WERI-Rb-1 (cell line): ENCODE data around the gene CHST15.

Experiments
- DNase-seq: peaks from one replicate; pipeline ENCODE4 v3.0.0-alpha.2; 2020
- H3K27ac ChIP-seq: fragments of 250-450 bp; sonication (Bioruptor Pico); 2 replicates; pipeline ENCODE4 v1.5.1; 2020; ENCODE audit warnings: mild to moderate bottlenecking, moderate library complexity
- H3K27me3 ChIP-seq: fragments of 250-450 bp; sonication (Bioruptor Pico); 2 replicates; pipeline ENCODE4 v1.5.1; 2021; ENCODE audit warnings: mild to moderate bottlenecking, low read depth, moderate library complexity; ENCODE audit not compliant: insufficient read depth, severe bottlenecking
- H3K36me3 ChIP-seq: fragments of 250-450 bp; sonication (Bioruptor Pico); 2 replicates; pipeline ENCODE4 v1.5.1; 2020; ENCODE audit warnings: mild to moderate bottlenecking, moderate library complexity
- H3K4me3 ChIP-seq: 2 replicates; pipeline ENCODE4 v1.5.1; 2011; ENCODE audit warnings: low read depth, mild to moderate bottlenecking, control low read depth, low read length
- H3K9me3 ChIP-seq: fragments of 250-450 bp; sonication (Bioruptor Pico); 2 replicates; pipeline ENCODE4 v1.5.1; 2021; ENCODE audit warnings: mild to moderate bottlenecking, moderate library complexity; ENCODE audit not compliant: severe bottlenecking
- CTCF ChIP-seq: IDR thresholded peaks from 2 replicates; pipeline ENCODE4 v1.5.1; 2011; ENCODE audit warnings: low read depth, mild to moderate bottlenecking, control low read depth, inconsistent platforms, low read length

CHST15 gene

GRCh38 chr10:124059551-124059950 is 33.8 kb downstream of the CHST15 start:
- Histone ChIP-seq H3K36me3 (no peaks in the 10 kb centered on the region), H3K27ac (no peak overlapping the region), H3K4me3 (no peak overlapping the region), H3K27me3 (no peaks in the 10 kb centered on the region), H3K9me3 (no peaks in the 10 kb centered on the region)
- no peak for DNase-seq
- TF ChIP-seq CTCF = no peak

- DNase-seq = no peak
- no peak for TF ChIP-seq CTCF
- Histone ChIP-seq H3K4me3 (no peak overlapping the region), H3K36me3 (no peaks in the 10 kb centered on the region), H3K27me3 (no peaks in the 10 kb centered on the region), H3K9me3 (no peaks in the 10 kb centered on the region), H3K27ac (no peak overlapping the region)
Measured at GRCh38 chr10:124058346-124059003, 34.9 kb downstream of the CHST15 start.

GRCh38 chr10:124057601-124058000 is 35.8 kb downstream of the CHST15 start:
- H3K27me3 ChIP-seq = no peaks in the 10 kb centered on the region
- no peak overlapping the region for H3K27ac ChIP-seq
- no peaks in the 10 kb centered on the region for H3K36me3 ChIP-seq
- TF ChIP-seq CTCF = no peak
- no peaks in the 10 kb centered on the region for H3K9me3 ChIP-seq
- no peak for DNase-seq
- H3K4me3 ChIP-seq = no peak overlapping the region

- no peaks in the 10 kb centered on the region for H3K36me3 ChIP-seq
- H3K9me3 ChIP-seq = no peaks in the 10 kb centered on the region
- no peak overlapping the region for H3K27ac ChIP-seq
- H3K4me3 ChIP-seq = no peak overlapping the region
- no peak for TF ChIP-seq CTCF
- DNase-seq = no peak
- H3K27me3 ChIP-seq = no peaks in the 10 kb centered on the region
Measured at GRCh38 chr10:124056337-124056980, 36.9 kb downstream of the CHST15 start.

- H3K9me3 ChIP-seq = no peaks in the 10 kb centered on the region
- no peaks in the 10 kb centered on the region for H3K36me3 ChIP-seq
- DNase-seq = no peak
- no peak overlapping the region for H3K27ac ChIP-seq
- H3K27me3 ChIP-seq = no peaks in the 10 kb centered on the region
- no peak overlapping the region for H3K4me3 ChIP-seq
- TF ChIP-seq CTCF = no peak
Measured at GRCh38 chr10:124053971-124054370, 39.4 kb downstream of the CHST15 start.
